Fibroblast of pulmonary artery (primary cell): ENCODE results near the gene HARS1.
A peak's percentile ranks its signal among the peaks of the same experiment; 100 is the strongest.

ENCODE experiments used
- DNase-seq: peaks from one replicate; pipeline ENCODE4 v3.0.0-alpha.2; 2010; ENCODE audit warnings: low read depth
- H3K4me3 ChIP-seq: replicated peaks from 2 replicates; pipeline ENCODE4 v1.5.1; 2011; ENCODE audit warnings: low read depth, mild to moderate bottlenecking, control low read depth, low read length, moderate library complexity
- CTCF ChIP-seq: IDR thresholded peaks from 2 replicates; pipeline ENCODE4 v1.5.1; 2011; ENCODE audit warnings: mild to moderate bottlenecking, control low read depth, low read length, inconsistent platforms; ENCODE audit errors: missing control alignments

HARS1 gene

GRCh38 chr5:140700177-140701144, 9.3 kb upstream of the HARS1 start, which contains the start of gene ZMAT2:
Gene ZMAT2, plus strand, starts transcription at chr5:140700447. Its CDS starts 14 bp downstream, at chr5:140700461.
- peak; percentile 99 for DNase-seq
- peak within 1 kb of the TSS; percentile 74 for H3K4me3 ChIP-seq
- TF ChIP-seq CTCF: no peak

DNA sequence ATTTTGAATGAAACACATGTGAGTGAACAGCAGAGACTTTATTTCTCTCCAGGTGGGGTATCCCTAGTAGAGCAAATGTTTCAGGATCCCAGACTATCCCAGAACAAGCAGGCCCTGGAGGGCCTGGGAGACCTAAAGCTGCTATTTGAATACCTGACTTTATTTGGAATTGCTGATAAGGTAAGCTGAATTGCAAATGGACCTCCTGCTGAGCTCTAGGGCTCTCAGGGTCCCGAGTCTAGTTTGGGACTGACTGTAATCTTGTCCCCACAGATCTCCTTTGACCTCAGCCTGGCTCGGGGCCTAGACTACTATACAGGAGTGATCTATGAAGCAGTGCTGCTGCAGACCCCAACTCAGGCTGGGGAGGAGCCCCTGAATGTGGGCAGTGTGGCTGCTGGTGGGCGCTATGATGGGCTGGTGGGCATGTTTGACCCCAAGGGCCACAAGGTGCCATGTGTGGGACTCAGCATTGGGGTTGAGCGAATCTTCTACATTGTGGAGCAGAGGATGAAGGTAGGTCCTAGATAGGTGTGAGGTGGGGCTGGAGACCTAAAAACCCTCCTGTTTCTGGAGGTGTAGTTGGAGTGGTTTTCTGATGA, 5.8 kb upstream of the HARS1 start:
- DNase-seq: no peak
- TF ChIP-seq CTCF: no peak
- no peak overlapping the region for H3K4me3 ChIP-seq

DNA sequence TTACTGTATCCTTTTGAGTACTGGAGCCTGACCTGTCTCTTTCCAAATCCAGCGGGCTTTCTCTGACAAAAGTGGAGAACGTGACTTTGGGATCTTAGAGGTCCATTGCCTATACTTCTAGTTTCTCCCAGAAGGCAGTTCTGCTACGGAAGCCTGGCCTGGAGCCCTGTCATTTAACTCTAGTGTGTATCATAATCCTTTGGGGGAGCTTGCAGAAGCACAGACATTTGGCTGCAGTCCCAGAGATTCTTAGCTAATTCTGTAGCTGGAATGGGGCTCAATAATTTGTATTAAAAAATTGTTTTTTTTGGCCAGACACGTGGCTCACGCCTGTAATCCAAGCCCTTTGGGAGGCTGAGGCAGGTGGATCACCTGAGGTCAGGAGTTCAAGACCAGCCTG, 3.1 kb upstream of the HARS1 start:
- H3K4me3 ChIP-seq: no peak overlapping the region
- no peak for TF ChIP-seq CTCF
- DNase-seq: peak; percentile 46

- H3K4me3 ChIP-seq: peak overlapping the region; percentile 95
- TF ChIP-seq CTCF: no peak
- DNase-seq: no peak
These were observed 716 bp downstream of the HARS1 start for GRCh38 chr5:140690376-140690932.

DNA sequence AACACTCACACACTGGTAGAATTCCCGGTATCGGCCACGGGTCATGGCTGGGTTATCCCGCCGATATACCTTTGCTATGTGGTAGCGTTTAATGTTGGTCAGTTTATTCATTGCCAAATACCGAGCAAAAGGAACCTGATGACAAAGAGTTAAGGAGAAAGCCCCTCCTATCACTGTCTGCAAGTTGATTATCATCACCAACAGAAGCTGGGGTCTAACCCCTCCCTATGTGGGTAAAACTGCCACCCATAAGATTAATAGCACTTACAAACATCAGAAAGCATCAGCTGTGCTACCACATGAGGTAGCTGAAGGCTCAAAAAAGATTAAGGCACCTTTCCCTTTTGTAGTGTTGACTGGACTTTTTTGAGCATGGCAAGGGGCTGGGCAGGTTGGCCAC, 12.2 kb downstream of the HARS1 start:
- no peak for DNase-seq
- no peak overlapping the region for H3K4me3 ChIP-seq
- TF ChIP-seq CTCF: no peak

DNA sequence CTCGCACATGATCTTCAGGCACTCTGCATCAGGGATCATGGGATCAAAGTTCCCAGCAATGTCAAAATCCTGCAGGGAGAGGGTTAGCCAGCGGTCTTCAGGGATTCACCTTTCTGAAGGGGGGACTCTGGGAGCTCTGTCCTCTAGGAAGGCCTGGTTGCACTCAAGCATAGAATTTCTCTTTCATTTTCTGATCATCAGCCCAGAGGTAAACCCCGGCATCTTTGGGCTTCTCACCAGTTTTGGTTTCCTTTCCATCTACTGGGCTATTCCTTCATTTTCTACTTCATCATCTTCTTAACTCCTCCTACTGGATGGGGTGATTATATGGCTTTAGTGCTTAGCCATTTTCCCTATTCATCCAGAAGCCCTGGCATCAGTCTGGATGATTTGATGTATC, 13.2 kb downstream of the HARS1 start:
- no peak overlapping the region for H3K4me3 ChIP-seq
- no peak for DNase-seq
- no peak for TF ChIP-seq CTCF
